HL-60 (cell line): Measurements from ENCODE around the gene IL12RB2.

Experiments
- DNase-seq, 2 experiments: peaks; one replicate each; pipeline ENCODE4 v3.0.0-alpha.2; 2010 to 2020; ENCODE audit warnings: low read depth in 1 of 2, low spot score in 1 of 2
- H3K27ac ChIP-seq: fragments of 250-450 bp; sonication (Bioruptor Pico); replicated peaks from 2 replicates; pipeline ENCODE4 v1.5.1; 2020; ENCODE audit warnings: mild to moderate bottlenecking, moderate library complexity
- H3K27me3 ChIP-seq: fragments of 250-450 bp; sonication (Bioruptor Pico); 2 replicates; pipeline ENCODE4 v1.5.1; 2021; ENCODE audit warnings: mild to moderate bottlenecking, moderate library complexity; ENCODE audit not compliant: insufficient read depth, poor library complexity, severe bottlenecking
- H3K4me3 ChIP-seq: replicated peaks from 2 replicates; pipeline ENCODE4 v1.5.1; 2011; ENCODE audit warnings: mild to moderate bottlenecking, control low read depth, low read length; ENCODE audit not compliant: insufficient read depth
- CTCF ChIP-seq: IDR thresholded peaks from one replicate; pipeline ENCODE4 v1.5.1; 2011; ENCODE audit warnings: low read length, control low read depth, inconsistent platforms; ENCODE audit not compliant: insufficient read depth
- GABPA ChIP-seq: IDR thresholded peaks from 2 replicates; pipeline ENCODE4 v1.6.1; 2012; ENCODE audit warnings: low read depth
- POLR2AphosphoS5 ChIP-seq: IDR thresholded peaks from 2 replicates; pipeline ENCODE4 v1.6.1; 2012; ENCODE audit warnings: low read depth
- REST ChIP-seq: IDR thresholded peaks from 2 replicates; pipeline ENCODE4 v1.6.1; 2012; ENCODE audit warnings: low read depth; ENCODE audit not compliant: insufficient replicate concordance
- SPI1 ChIP-seq: IDR thresholded peaks from 2 replicates; pipeline ENCODE4 v1.6.1; 2012; ENCODE audit warnings: low read depth, mild to moderate bottlenecking, borderline replicate concordance
- long read RNA-seq: library from polyadenylated mRNA; unstranded; transcript quantifications from one replicate; pipeline ENCODE4 v2.0.0, GENCODE V29; 2020

Gene IL12RB2
- long read RNA-seq, partial matches to known transcripts: 4 of 9 reads
- long read RNA-seq, other reads (novel, unspliced or antisense): 5 of 9 reads

DNA sequence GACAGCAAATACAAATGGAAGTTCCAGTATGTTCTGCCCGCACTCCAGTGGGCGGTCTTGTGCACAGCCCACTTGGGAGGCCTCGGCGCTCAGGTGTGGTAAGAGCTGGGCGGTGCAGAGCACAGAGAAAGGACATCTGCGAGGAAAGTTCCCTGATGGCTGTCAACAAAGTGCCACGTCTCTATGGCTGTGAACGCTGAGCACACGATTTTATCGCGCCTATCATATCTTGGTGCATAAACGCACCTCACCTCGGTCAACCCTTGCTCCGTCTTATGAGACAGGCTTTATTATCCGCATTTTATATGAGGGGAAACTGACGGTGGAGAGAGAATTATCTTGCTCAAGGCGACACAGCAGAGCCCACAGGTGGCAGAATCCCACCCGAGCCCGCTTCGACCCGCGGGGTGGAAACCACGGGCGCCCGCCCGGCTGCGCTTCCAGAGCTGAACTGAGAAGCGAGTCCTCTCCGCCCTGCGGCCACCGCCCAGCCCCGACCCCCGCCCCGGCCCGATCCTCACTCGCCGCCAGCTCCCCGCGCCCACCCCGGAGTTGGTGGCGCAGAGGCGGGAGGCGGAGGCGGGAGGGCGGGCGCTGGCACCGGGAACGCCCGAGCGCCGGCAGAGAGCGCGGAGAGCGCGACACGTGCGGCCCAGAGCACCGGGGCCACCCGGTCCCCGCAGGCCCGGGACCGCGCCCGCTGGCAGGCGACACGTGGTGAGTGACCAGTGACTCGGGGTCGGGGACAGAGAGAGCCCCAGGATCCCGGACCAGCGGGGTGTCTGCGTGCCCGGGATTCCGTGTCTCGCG, at the start of gene IL12RB2:
Gene IL12RB2, plus strand, starts transcription at position 623 of the 810 bp plus-strand sequence. CDS start 12,496 bp downstream, outside the sequence.
- peaks cover 36% of the 10 kb centered on the region for H3K27me3 ChIP-seq
- H3K4me3 ChIP-seq: no peak within 1 kb of the TSS
- TF ChIP-seq POLR2AphosphoS5 (no peak), SPI1 (no peak), REST (no peak), CTCF (no peak), GABPA (no peak)
- no peak within 1 kb of the TSS for H3K27ac ChIP-seq
- DNase-seq: no peak

DNA sequence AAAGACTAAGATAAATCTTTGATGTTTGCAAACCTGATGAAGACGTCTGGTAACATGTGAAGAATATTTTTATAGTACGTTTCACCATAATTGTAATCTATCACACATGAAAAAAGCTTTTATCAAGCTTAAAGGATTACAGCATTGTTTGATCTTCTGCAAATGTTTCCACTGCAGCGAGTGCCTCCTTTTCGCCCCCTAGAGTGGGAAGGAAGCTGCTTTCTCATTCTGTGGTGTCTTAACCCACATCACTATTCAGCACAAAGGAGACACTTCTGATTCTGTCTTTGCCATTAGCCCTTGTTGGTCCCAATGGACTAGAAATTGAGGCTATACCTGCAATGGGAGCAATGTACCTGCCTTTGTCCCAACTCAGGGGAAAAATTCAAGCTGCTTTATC, 46.0 kb upstream of the IL12RB2 start:
- no peak overlapping the region for H3K4me3 ChIP-seq
- TF ChIP-seq REST: no peak
- TF ChIP-seq GABPA: no peak
- no peak for TF ChIP-seq POLR2AphosphoS5
- no peak for TF ChIP-seq SPI1
- H3K27ac ChIP-seq: no peak overlapping the region
- DNase-seq: no peak
- H3K27me3 ChIP-seq: peaks cover 2% of the 10 kb centered on the region

DNA sequence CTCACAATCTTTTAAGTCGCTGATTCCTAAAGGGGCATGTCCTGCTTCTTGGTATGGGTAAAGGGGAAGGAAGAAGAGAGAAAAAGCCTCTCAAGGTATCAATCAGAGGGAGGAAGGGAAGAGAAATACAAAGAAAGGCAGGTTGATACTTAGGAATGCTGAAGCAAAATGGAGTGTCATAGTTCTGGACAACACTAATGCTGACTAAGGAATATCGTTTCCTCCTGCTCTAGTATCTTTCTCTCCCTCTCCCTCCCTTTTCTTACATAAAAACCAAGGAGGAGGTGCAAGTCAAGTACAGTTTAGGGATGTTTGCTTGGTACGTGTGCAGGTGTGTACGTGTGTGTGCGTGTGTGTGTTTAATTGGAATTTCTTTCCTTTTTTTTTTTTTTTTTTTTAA, 44.9 kb upstream of the IL12RB2 start:
- TF ChIP-seq GABPA (no peak), SPI1 (no peak), POLR2AphosphoS5 (no peak), REST (no peak), CTCF (no peak)
- H3K27me3 ChIP-seq: peaks cover 2% of the 10 kb centered on the region
- no peak overlapping the region for H3K27ac ChIP-seq
- no peak for DNase-seq
- H3K4me3 ChIP-seq: no peak overlapping the region
